Measurements from ENCODE around the gene OPN1LW.
"Not testable (repeated sequence)": the region's sequence is repeated elsewhere in the genome, so short reads cannot be mapped to it uniquely, and the experiment has no call there.

The OPN1LW gene

DNA sequence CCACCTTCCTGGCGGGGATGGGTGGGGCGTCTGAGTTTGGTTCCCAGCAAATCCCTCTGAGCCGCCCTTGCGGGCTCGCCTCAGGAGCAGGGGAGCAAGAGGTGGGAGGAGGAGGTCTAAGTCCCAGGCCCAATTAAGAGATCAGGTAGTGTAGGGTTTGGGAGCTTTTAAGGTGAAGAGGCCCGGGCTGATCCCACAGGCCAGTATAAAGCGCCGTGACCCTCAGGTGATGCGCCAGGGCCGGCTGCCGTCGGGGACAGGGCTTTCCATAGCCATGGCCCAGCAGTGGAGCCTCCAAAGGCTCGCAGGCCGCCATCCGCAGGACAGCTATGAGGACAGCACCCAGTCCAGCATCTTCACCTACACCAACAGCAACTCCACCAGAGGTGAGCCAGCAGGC lies at the start of gene OPN1LW:
Gene OPN1LW (plus strand): TSS at position 234 of the 400 bp plus-strand sequence. CDS start 41 bp downstream, at position 275.
- not testable (repeated sequence) for DNase-seq

DNA sequence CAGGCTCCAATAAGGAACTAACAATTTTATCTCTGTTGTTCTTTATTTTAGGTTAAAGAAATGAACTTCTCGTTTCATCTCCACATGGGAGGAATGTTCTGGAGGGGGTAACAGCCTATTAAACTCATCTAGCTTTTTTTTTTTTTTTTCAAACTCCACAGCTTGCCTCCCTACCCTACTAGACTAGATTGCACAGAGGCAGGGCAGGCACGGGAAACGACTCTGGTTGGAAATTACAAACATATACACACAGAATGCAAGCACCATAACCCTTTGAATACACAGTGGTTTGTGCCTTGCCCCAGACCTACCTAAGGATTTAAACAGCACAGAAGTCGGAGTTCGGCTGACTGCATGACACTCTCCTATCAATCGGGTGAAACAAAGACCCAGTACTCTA lies 49.2 kb upstream of the OPN1LW start:
- DNase-seq = no peak

- DNase-seq = peak; percentile 29
Observed at GRCh38 chrX:154096140-154097002, 47.7 kb upstream of the OPN1LW start.

- DNase-seq = peak; percentile 71
Observed at GRCh38 chrX:154097003-154097588, 46.9 kb upstream of the OPN1LW start.

DNA sequence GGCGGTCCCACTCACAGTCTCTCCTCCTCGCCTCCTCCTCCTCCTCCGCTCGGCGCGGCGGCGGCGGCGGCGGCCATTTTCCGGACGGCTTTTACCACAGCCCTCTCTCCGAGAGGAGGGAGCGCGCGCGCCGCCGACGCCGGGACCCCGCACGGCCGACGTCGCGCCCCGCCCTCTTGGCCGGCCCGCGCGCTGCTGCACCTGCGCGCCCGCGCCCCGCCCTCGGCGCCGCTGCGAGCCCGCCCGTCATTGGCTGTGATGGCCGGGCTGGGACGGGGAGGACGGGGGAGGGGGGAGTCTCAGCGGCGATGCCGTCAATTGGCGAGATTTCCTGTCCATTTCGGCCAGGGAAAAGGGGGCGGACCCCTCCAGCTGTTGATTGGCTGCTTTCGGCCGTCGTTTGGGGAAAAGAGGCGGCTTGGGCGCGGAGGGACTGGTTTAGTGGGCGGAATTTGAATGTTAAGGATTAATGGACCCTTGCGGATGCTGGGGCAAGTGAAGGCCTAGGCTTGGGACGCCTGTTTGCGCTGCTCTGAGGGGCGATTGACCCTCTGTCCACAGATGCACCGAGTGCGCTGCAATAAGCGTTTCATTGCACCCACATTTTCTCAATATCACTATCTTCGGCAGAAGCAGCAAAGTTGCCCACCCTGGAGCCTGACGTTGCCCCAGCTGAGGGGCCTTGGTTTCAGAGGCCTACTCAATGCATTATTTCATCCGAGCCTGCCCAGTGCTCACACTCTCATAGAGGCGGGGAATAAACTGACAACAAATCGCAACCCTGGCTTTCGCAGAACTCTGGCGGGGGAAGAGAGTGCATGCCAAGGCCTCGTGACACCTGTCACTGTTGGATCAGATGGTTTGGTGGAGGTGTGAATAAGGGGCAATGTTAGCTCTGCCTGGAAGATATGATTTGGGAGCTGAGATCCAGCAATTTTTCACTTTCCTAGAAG lies 46.2 kb upstream of the OPN1LW start, which contains the start of gene MECP2:
Gene MECP2 (minus strand): TSS at position 129 of the 953 bp plus-strand sequence.
- DNase-seq = peak; percentile 90

- DNase-seq = no peak
Observed at GRCh38 chrX:154098551-154098950, 45.5 kb upstream of the OPN1LW start.

DNA sequence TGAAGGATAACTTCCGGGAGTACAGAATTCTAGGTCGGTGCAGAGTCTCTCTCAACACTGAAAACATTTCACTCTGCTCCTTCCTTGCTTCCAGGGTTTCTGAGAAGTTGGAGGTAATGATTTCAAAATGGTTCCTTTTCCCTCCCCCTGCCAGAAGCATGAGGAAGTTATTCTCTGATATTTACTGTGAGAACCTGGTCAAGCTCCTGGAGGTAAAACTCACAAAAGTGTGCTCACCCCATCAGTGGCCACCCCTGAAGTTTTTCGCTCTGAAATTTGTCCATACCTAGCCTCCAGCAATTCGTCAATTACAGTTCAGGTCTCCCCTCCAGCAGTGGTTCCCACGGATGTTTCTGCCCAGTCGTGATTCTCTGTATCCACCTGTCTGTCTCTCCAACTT lies 30.3 kb upstream of the OPN1LW start:
- DNase-seq = no peak

DNA sequence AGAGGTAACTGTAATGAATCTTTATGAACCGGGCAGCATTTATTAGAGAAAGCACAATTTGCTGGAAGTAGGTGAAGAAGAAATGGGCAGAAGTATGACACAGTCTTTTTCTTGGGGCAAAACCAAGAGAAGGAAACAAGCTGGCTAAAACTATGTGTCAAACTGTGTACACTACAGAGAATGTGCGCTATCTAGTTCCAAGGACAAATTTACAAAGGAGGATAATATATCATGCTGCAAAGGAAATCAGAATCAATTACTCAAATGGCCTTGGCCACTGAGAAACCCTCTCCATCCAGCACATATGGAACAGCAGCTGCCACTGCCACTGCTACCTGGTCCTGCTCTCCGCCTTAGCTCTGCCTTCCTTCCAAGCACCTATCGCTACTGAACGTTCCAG lies 29.4 kb upstream of the OPN1LW start:
- no peak for DNase-seq

GRCh38 chrX:154115071-154115470 lies 29.0 kb upstream of the OPN1LW start:
- DNase-seq = no peak

GRCh38 chrX:154115750-154116149 lies 28.3 kb upstream of the OPN1LW start:
- no peak for DNase-seq

GRCh38 chrX:154116426-154117211 lies 27.4 kb upstream of the OPN1LW start:
- no peak for DNase-seq

DNA sequence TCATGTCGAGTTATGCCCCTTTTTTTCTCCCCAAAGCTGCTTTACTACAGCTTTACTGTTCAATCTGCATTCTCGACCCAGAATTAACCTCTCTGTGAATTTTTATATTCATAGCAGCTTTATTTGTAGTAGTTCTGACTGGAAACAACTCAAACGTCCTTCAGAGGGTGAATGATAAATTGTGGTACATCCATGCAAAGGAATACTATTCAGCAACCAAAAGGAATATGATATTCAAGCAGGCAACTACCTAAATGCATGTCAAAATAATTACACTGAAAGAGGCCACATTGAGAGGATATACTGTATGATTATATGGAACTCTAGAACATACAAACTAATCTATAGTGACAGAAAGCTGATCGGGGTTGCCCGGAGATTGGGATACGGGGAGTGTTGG lies 26.5 kb upstream of the OPN1LW start:
- DNase-seq = no peak

DNA sequence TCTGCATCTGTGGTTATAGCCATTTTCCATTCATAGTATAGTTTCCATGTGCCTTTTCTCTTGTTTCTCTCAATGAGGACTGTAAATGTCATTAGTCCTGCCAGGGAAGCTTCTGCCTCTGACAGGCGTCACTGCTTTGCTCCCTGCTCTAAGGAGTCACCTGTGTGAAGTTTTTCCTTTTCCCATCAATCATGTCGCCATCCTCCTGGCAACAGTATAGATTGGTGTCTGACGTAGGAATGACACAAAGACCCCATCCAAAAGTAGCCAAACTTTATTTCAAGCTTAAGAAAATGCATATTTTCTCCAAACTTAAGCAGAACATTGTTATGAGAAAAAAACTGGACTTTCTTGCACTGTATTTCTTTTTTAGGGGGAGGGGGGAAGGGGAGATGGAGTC lies 23.5 kb upstream of the OPN1LW start:
- no peak for DNase-seq

- no peak for DNase-seq
Observed at GRCh38 chrX:154121207-154121606, 22.8 kb upstream of the OPN1LW start.

GRCh38 chrX:154121961-154122360 lies 22.1 kb upstream of the OPN1LW start:
- no peak for DNase-seq

- peak; percentile 26 for DNase-seq
Observed at GRCh38 chrX:154123241-154124219, 20.5 kb upstream of the OPN1LW start.

GRCh38 chrX:154125391-154126040 lies 18.5 kb upstream of the OPN1LW start:
- DNase-seq = no peak

DNA sequence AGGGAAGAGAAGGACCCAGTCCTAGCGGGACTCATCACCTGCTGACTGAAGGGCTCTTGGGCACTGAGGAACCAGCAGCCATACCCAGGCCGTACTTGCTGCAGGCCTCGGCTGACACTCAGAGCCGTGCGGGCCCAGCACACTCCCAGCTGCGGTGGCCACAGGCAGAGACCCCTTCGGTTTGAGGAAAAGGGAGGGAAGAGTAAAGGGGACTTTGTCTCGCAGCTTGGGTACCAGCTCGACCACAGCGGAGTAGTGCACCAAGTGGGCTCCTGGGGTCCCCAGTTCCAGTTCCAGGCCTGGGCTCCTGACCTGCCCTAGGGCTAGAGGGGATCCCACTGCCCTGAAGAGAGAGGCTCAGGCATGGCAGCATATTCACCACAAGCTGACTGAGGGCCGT lies 17.9 kb upstream of the OPN1LW start:
- no peak for DNase-seq

DNA sequence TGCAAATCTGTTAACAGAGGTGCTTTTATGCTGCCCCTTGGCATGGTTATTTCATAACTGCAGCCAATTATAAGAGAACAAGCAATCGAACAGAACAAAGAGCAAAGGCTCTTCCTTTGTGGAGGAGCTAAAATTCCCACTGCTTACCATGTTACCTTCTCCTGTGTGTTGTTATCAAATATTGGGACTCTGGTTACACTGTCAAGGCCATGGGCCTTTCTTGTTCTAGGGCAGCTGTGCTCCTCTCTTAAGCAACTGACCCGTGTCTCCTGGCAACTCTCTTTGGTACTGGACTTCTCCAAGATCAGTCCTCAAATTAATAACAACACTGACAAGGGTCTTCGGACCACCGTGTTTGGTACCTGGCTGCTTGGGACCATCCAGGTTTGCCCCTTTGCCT lies 12.1 kb upstream of the OPN1LW start:
- no peak for DNase-seq

DNA sequence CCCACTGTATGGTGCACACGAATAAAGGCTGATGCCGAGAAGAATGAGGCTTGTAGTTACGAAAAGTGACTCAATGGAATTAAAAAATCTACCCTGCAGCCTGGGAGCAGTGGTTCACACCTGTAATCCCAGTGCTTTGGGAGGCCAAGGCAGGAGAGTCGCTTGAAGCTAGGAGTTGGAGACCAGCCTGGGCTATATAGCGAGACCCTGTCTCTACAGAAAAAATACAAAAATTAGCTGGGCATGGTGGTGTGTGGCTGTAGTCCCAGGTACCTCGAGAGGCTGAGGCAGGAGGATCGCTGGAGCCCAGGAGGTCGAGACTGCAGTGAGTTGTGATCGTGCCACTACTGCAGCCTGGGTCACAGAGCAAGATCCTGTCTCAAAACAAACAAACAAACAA lies 11.7 kb upstream of the OPN1LW start:
- DNase-seq = no peak

Data from activated CD4-positive, alpha-beta T cell treated with anti-CD3 and anti-CD28 coated beads for 48 hours (primary cell).